CD4-positive, alpha-beta T cell treated with Interleukin-15 for 1 hour (primary cell): ENCODE results near the gene LIMS2.

Source experiments
- DNase-seq: peaks from one replicate; pipeline ENCODE4 v3.0.0-alpha.2; 2020

LIMS2 gene

DNA sequence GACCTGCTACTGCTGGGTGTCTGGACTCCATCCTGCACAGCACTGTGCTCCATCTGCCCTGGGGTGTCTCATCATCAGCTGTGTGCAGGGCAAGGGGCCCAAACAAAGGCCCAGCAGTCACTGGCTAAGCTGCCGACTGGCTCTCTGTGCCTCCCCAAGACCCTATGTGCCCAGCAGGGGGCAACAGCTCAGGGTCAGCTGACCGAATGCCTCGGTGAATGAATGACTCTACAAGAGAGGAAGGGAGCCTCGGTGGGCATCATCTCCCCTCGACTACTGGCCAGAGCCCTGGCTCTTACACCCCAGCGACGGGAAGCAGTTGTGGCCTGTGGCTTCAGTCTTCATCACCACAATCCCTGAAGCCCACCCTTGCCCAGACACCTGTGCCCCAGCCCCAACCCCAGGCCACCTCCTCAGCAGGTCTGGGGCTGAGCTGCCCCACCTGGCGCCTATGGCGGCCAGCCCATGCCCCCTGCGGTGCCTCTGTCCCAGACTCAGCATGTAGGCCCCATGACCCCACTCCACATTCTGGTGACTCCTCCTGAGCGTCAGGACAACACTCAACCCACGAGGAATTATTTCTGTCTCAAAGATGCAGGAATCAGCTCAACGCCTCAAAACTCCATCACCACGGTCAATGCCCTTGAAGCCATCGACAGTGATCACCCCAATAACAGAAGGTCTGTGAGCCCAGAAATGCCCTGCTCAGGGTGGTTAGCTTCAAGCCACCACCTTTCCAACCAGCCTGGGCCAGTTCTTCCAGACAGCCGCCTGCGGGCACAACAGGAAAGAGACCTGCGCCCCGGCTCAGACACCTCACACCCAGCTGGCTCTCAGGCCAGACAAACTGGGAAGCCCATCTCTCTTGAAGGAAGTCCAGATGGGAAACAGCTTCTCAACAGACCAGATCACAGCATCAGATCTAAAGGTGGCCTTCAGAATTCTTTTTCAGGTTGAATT is 31.0 kb downstream of the LIMS2 start:
- DNase-seq: no peak

DNA sequence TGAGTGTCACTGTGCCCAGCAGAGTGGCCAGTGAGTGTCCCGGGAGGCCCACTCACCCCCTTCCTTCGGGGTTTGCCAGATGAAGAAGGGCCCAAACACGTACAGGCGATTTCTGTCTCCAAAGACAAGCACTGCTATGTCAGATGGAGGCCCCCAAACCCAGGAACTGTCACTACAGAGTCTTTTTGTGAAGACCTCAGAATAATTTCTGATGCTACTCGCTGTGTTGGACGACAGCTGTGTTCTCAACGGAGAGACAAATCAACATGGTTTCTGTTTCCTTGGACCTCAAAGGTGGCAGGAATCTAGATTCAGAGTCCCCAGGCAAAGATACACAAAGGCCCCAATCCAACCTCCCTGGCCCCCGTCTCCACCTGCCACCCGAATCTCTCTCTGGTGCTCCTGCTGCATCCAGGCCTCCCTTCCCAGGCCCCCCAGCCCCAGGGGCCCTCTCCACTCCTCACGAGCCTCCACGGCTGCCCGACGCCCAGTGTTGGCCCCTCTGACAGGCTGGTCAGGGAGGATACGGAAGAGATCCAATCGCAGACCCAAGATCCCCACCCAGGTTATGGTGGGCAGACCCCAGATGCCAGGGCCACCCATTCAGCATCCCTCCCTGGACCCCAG is 31.8 kb downstream of the LIMS2 start:
- DNase-seq: no peak

DNA sequence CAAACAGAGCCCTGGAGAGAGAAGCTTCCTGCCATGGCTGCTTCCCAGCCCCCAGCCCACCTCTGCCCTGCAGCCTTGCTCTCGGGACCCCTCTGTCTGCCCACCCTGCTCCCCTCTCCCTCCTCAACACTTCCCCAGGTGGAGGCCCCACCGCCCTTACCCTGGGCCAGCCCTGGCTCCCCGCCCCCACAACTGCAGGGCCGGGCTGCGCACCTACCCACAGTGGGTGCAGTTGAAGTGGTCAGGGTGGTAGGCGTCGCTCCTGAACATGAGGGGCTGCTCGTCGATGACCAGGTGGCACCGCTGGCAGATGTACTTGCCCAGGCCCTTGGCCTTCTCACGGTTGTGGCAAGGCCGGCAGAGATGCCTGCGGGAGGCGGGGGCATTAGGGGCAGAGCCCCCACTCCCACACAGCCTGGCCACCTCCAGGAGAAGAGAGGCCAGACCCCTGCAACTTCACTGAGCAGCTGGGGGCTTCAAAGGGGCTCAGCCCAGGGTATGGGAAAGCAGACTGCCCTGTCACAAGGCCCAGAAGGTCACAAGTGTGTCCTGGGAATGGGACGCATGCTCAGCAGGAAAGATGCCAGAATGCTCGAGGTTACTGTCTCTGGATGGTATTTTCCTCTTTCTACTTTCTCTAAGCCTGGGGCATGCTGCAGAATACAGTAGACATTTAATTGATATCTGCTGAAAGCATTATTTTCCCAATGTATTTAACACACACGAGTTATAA is 32.5 kb downstream of the LIMS2 start:
- no peak for DNase-seq

DNA sequence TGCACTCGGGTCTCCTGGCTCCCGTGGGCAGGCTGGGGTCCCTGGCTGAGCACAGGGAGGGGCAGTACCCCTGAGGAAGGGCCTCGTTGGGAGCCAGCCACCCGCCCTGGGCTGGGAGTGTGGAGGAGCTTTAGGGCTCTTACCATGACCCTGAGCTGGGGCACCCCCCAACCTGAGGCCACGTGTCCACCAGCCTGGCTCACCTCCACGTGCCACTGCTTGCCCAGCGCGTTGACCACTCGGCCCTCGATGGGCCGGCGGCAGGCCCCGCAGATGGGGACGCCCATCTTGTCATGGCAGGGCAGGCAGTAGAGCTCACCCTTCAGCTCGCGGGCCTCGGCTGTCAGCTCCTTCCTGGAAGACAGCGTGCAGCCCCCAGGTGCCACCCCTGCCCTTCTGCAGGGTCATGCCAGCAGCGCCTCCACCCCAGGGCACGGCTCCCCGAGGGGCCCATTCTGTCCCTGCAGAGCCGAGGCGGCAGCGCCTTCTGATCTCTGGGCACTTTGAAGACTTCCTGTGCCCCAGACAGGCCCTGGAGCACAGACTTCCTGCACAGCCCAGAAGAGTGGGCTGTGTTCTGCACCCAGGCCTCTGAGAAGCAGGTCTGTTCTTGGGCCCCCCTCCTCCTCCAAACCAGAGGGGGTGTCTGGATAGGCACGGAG is 33.4 kb downstream of the LIMS2 start:
- peak; percentile 54 for DNase-seq

DNA sequence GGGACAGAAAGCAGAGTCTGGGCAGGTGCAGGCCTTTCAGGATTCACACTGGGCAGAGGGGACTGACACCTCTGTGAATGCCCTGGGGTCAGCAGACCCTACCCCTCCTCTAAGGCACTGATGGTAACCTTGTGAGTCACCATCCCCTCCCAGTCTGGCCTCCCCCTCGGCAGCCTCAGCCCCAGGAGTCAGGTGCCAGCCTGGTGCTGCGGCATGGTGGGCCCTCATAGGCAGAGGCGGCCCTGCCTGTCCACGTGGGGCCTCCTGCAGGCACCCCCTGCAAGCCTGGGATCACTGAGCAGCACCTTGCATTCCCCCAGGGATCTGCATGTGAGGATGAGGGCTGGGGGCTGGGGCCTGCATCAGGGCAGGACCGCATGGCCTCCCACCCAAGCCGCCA is 34.2 kb downstream of the LIMS2 start:
- DNase-seq: no peak

DNA sequence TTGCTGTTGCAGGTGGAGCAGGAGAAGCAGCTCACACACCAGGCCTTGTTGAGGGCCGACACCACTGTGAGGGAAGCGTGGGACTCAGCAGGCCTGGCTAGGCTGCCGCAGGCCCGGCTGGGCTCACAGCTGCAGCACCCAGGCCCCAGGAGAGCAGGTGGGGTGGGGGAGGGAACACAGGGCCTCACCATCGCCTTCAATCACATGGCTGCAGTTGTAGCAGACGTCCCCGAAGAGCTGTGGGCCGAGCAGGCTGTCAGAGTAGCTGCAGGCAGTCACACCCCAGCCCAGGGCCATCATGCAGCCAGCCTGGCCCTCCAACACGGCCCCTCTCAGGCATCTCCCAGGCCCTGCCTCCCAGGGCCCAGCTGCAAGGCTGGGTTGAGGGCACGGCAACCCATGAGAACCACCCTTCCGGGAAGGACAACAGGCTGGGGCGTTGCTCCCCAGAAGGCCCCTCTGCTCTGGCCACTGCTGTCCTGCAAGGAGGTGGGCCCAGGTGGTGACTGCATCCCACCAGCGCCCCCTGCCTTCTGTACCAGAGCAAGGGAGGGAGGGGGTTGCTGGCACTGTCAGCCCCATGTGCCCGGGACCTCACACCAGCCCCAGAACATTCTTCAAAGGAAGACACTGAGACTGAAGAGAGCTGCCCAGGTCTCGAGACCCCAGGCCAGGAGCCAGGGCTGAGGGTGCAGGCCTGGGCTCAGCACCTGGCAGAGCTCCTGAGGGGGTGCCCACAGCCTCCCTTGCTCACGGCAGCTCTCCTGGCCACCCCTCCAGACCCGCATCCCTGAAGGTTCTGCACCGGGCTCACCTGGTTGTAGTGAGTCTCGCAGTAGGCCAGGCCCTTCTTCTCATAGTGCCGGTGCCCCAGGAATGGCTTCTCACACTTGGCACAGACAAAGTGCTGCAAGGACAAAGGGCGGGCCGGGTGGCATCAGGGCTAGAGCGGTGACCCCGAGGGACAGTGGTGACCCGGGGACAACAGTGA is 35.0 kb downstream of the LIMS2 start:
- DNase-seq: peak; percentile 61

DNA sequence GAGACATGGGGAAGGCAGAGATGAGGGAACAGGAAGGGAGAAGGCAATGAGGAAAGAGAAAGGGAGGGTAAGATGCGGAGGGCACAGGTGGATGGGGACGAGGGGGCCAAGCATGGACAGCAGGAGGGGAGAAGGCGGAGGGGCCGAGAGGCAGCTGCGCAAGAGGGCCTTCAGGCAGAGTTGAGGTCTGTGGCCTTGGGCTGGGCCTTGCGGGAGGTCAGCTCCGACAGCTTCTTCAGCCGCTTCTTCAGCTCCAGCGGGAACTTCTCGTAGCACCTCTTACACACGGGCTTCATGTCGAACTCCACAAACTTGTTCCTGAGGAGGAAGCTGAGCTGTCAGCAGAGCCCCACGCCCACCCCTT is 36.2 kb downstream of the LIMS2 start:
- DNase-seq: no peak

DNA sequence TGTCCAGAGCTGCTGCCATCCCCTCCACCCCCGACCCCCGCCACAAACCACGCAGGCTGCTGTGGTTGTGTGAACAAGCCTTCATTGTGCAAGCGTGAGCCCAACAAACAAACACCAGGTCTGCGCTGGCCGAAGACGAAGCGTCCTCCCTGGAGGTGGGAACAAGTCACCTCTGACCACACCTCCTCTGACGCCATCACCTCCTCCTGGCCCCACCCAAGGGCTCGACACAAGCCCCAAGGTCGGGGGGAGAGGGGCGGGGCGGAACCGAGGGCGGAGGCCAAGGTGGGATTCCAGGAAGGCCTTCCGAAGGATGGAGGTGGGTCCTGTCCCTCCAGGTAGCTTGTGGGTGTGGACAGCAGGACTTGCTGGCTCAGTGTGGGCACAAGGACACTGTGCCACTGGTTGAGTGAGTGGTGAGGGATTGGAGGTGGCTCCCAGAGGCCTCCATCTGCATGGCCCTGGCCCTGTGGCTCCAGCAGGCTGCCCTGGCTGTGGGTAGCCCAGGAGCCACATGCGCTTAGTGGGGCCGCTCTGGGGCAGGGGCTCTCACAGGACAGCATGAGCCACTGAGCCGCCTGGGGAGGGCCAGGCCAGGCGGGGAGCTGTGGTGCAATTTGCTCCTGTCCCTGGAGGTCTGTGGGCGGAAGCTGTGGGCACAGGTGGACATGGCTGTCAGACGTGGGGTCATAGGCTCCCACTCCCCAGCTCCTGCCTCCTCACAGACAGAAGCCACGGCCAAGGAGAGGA is 36.8 kb downstream of the LIMS2 start:
- no peak for DNase-seq

DNA sequence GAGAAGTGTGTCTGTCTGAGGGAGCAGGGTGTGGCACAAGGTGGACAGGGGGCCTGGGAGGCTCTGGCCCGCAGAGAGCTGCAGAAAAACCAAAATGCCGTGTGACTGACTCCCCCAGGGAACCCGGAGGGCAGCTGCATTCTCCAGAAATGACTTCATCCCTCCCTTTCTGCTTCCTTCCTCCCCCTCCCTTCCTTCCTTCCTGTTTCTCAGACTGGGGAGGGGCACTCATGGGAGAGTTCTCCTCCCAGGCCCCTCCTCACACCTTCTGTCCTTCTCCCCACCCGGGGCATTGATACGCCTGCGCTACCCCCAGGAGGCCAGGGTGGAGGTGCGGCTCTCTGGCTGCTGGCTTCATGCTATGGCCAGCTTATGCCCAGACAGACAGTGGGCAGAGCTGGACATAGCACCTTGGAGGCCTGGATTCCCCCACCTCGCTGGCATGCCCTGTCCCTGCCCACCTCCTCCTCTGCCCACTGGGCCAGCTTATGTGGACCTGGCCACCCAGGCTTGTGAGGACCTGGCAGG is 37.5 kb downstream of the LIMS2 start:
- no peak for DNase-seq

DNA sequence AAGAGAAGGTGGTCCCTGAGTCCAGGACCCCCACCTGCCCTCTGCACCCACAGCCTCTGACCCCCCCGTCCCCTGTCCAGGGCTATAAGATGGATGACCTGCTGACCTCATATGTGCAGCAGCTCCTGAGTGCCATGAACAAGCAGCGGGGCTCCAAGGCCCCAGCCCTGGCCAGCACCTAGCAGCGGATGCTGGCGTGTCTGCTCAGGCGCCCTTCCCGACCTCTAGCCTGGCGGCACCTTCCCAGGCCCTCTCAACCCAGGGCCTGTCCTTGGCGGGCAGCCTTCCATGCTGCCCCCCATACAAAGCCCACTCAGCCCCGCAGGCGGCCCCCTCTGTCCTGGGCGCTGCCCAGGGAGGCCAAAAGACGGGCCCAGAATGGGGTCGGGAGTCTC is 38.1 kb downstream of the LIMS2 start:
- no peak for DNase-seq

DNA sequence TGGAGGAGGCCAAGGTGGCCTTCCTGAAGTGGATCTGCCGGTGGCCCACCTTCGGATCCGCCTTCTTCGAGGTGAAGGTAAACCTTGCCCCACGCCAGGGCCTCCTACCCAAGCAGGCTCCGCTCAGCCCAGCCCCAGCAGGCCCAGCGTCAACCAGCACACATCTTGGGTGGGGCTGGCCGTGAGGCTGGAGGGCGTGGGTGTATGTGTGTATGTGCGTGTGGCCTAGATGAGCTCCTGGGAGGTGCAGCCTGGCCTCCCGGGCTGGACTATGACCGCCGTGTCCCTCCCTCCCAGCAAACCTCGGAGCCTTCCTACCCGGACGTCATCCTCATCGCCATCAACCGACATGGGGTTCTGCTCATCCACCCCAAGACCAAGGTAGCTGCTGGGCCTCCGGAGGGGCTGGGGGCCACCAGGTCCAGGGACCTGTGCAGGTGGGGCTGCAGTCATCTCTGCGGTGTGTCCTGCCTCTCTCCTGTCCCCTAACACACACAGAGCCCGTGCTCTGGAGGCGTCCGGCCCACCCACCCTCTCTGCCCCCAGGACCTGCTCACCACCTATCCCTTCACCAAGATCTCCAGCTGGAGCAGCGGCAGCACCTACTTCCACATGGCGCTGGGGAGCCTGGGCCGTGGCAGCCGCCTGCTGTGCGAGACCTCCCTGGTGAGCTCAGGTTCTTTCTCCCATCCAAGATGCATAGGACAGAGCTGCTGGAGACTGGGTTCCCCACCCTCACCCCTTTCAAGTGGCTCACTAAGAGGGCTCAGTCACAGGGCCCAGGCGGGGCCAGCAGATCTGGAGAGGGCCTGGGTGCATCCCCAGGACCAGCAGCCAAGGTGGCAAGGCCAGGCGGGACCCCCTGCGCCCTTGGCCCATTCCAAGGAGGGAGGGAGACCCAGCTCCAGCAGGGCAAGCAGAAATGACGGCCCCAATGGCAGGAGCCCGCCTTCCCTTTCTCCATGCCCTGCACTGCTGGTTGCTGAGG is 38.8 kb downstream of the LIMS2 start:
- no peak for DNase-seq

DNA sequence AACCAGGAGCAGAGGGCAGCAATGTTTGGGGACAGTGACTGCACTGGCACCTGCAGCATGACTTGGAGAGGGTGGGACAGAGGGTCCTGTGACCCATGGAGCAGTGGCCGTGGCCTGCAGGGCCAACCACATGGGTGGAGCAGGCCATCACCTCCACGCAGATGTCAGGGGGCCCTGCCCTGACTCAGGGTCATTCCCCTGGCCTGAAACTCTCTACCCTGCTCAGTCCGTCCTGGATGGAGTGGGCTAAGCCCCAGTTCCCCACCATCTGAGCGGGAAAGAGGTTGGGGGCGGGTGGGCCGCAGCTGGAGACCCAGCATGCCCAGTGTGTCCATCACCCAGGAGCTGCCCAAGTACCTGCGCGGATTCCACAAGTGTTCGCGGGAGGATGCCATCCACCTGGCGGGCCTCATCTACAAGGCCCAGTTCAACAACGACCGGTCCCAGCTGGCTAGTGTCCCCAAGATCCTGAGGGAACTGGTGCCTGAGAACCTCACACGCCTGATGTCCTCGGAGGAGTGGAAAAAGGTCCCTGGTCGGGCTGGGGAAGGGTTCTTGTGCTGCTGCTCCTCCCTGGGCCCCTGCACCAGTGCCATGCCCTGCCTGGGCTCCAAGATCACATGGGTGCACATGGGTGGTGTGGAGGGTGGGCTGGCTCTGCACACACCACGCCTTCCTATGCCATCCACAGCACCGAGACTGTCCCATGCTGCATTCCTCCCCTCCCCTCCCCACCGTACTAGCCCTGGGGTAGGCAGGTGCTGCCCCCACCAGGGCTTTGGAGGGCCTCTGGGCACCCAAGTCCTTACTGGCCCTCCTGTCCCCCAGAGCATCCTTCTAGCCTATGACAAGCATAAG is 39.7 kb downstream of the LIMS2 start:
- DNase-seq: no peak

DNA sequence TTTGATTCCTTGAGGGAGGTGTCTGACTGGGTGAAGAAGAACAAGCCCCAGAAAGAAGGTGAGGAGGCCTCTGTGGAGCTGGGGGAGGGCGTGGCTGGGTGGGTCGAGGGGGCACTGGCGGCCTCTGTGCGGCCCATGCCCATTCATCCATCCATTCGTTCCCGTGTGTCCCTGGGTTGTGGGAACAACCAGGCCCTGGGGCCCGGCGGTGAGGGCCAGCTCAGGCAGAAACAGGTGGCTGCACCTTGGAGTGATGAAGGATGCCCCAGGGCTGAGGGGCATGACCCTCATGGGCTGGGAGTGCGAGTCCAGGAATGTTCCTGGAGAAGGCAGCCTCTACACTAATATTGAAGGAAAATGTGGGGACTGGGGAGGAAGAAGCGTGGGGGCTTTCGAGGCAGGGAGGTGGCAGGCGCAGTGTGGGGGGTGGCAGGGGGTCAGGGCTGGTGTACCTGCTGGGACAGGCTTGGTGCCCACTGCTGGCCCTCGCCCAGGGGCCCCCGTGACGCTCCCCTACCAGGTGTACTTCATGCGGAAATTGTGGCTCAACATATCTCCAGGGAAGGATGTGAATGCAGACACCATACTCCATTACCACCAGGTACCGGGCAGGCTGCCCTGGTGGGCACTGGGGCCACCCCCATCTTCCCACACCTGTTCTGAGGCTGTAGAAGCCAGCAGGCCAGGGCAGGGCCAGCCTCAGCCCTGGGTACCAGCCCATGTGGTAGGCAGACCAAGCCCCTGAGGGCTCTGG is 40.5 kb downstream of the LIMS2 start:
- DNase-seq: no peak

DNA sequence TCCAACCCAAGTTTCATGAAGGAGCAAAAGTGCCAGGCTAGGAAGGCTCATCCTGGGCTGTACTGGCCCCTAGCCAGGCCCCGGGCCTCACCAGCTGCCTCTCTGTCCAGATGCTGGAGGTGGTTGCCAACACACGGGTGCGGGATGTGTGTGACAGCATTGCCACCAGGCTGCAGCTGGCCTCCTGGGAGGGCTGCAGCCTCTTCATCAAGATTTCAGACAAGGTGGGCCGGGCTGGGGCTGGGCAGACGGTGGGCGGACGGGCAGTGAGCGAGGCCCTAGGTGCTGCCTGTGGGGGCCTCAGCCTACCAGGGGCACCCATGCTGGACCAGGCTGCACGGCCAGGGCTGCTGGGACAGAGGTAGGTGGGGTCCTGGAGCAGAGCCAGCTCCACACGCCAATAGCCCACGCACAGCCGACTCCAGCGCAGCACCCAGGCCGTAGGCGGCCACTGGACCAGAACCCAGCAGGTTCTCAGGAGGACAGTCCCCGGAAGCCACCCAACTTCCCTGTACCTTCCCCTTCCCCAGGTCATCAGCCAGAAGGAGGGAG is 41.2 kb downstream of the LIMS2 start:
- no peak for DNase-seq

DNA sequence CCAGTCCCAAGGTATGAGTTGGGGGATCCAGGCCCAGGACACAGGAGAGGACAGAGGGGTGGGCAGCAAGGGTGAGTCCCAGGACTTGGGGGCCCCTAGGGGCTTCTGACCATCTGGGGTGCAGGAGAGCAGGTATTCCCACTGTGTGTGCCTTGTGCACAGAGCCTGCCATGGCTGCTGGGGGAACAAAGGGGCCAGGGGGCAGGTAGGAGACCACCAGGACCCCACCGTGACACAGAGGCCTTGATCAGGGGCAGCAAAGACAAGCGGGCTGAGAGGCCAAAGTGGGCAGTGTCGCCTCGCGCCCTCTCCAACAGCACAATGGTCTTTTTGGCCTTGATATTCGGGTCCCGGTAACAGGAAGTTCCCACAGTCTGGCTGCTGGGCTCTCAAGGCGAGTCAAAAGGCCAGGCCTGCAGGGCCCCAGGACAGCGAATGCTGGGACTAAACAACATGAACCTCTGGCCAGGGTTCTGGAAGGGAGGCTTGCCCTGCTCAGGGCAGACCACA is 41.7 kb downstream of the LIMS2 start:
- no peak for DNase-seq

DNA sequence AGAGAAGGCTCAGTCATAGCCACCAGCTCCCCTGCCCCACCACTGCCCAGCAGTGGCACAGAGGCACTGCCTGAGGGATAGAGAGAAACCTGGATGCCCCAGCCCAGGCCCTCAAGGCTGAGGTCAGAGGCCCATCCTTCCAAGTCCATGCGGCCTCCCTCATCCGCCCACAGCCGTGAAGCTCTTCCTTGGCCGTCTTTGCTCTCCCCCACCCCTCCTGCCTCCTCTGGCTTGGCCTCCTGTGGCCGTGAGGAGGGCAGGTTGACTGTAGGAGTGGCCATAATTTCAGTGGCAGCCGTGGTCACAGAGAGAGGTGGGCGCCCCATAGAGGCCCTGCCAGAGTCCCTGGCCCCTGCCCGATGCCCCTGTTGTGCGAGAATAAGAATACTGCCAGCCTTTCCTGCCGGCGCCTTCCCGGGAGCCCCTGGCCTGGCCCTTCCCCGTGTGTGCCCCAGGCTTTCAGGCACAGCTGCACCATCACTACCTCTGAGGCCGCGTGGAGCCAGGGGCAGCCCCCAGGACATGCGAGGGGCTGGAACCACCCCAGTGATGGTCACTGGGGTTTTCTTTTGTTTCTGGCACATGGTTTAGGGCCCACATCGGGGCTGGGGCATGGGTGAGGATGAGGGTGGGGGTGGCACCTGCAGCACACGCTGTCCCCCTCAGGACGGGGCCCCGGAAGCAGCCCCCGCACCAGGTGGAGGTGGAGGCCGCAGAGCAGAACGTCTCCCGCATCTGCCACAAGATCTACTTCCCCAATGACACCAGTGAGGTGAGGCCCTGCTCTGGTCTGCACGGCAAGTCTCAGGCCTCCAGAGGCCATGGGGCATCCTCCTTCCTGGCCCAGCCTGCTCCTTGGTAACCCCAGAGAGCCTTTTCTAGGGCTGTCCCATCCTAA is 42.5 kb downstream of the LIMS2 start:
- DNase-seq: peak; percentile 58
